Chondrocyte (in vitro differentiated cells): Measurements from ENCODE around the gene MAP4K1. TPM values are rescaled to one million over a fixed set of nuclear protein-coding genes. Genes with fewer than 3 reads are reported as not detected.
"Not testable (repeated sequence)": the region's sequence is repeated elsewhere in the genome, so short reads cannot be mapped to it uniquely, and the experiment has no call there.

ENCODE experiments used
- DNase-seq: peaks from one replicate; pipeline ENCODE4 v3.0.0; 2021; ENCODE audit warnings: mixed read lengths, low spot score
- H3K27ac Mint-ChIP-seq: one replicate; pipeline ENCODE4 v1.8.0; 2021; ENCODE audit warnings: mild to moderate bottlenecking, moderate library complexity, mixed read lengths; ENCODE audit not compliant: unreplicated experiment
- H3K27me3 Mint-ChIP-seq: 2 replicates; pipeline ENCODE4 v1.8.0; 2021; ENCODE audit warnings: low read depth, mixed read lengths
- H3K36me3 Mint-ChIP-seq: 2 replicates; pipeline ENCODE4 v1.8.0; 2021; ENCODE audit warnings: low read depth, mixed read lengths
- H3K4me1 Mint-ChIP-seq: 2 replicates; pipeline ENCODE4 v1.8.0; 2021; ENCODE audit warnings: low read depth, mild to moderate bottlenecking, mixed read lengths
- H3K4me3 Mint-ChIP-seq: one replicate; pipeline ENCODE4 v1.8.0; 2021; ENCODE audit warnings: mild to moderate bottlenecking, moderate library complexity, mixed read lengths; ENCODE audit not compliant: unreplicated experiment
- H3K9me3 Mint-ChIP-seq: 2 replicates; pipeline ENCODE4 v1.8.0; 2021; ENCODE audit warnings: low read depth, mixed read lengths
- total RNA-seq: library from RNA; stranded (reverse); gene quantifications from 3 replicates; pipeline ENCODE4 v1.2.1, GENCODE V29; 2021
- TF ChIP-seq, protein P1 (sequence below): fragments of 200-600 bp; sonication (generic); IDR thresholded peaks from 2 replicates; pipeline ENCODE4 v1.5.0; 2021; ENCODE audit warnings: antibody characterized with exemption, mild to moderate bottlenecking, moderate library complexity

The MAP4K1 gene
- total RNA-seq, 1 donor from 2014 or later, result 1.4 TPM

DNA sequence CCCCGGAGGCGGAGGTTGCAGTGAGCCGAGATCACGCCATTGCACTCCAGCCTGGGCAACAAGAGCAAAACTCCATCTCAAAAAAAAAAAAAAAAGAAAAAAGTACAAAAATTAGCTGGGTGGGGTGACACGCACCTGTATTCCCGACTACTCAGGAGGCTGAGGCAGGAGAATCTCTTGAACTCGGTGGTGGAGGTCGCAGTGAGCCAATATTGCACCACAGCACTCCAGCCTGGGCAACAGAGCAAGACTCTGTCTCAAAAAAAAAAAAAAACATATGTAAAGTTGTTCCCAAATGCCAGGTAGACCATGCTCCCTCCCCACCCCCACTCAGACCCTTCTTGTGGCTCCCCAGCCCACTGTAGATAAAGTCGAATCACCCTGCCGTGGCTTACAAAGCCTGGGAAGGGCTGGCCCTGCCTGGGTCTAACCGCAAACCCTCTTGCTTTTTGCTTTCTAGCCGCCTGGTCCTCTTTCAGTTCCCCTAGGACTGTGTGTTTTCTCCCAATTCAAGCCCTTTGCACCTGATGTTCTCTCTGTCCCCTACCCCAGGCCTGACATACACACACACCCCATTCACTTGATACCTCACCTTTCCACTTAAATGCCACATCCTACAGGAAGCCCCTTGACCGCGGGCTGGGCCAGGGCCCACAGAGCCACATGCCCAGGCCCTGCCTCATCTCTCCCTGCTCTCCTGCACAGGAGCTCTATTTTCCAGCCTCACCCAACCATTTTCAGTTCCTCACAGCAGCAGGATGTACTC, 34.4 kb downstream of the MAP4K1 start:
- TF ChIP-seq, protein P1, sequence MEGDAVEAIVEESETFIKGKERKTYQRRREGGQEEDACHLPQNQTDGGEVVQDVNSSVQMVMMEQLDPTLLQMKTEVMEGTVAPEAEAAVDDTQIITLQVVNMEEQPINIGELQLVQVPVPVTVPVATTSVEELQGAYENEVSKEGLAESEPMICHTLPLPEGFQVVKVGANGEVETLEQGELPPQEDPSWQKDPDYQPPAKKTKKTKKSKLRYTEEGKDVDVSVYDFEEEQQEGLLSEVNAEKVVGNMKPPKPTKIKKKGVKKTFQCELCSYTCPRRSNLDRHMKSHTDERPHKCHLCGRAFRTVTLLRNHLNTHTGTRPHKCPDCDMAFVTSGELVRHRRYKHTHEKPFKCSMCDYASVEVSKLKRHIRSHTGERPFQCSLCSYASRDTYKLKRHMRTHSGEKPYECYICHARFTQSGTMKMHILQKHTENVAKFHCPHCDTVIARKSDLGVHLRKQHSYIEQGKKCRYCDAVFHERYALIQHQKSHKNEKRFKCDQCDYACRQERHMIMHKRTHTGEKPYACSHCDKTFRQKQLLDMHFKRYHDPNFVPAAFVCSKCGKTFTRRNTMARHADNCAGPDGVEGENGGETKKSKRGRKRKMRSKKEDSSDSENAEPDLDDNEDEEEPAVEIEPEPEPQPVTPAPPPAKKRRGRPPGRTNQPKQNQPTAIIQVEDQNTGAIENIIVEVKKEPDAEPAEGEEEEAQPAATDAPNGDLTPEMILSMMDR, result no peak
- peaks cover 3% of the 10 kb centered on the region for H3K27me3 Mint-ChIP-seq
- H3K36me3 Mint-ChIP-seq, result no peaks in the 10 kb centered on the region
- H3K4me3 Mint-ChIP-seq, result no peak overlapping the region
- H3K27ac Mint-ChIP-seq, result peak overlapping the region; percentile 50
- H3K9me3 Mint-ChIP-seq, result no peaks in the 10 kb centered on the region
- no peaks in the 10 kb centered on the region for H3K4me1 Mint-ChIP-seq
- DNase-seq, result no peak

DNA sequence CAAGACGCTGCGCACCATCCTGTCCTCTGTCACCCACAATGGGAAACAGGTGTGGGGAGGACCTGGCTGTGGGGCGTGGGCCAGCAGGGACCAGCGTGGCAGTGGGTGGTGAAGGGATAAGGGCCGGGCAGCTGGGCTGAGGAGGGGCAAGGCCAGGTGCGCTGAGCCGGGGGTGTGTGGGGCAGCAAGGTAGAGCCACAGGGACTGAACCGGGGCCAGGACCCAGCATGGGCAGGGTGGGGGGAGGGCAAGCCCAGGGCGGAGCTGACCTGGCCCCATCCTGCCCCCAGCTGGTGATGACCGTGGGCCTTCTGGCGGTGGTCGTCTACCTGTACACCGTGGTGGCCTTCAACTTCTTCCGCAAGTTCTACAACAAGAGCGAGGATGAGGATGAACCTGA, 37.7 kb downstream of the MAP4K1 start:
- Mint-ChIP-seq H3K27me3 (no peaks in the 10 kb centered on the region), H3K36me3 (no peaks in the 10 kb centered on the region), H3K4me1 (no peaks in the 10 kb centered on the region), H3K9me3 (no peaks in the 10 kb centered on the region), H3K27ac (no peak overlapping the region), H3K4me3 (no peak overlapping the region)
- no peak for DNase-seq
- TF ChIP-seq, protein P1, result no peak

DNA sequence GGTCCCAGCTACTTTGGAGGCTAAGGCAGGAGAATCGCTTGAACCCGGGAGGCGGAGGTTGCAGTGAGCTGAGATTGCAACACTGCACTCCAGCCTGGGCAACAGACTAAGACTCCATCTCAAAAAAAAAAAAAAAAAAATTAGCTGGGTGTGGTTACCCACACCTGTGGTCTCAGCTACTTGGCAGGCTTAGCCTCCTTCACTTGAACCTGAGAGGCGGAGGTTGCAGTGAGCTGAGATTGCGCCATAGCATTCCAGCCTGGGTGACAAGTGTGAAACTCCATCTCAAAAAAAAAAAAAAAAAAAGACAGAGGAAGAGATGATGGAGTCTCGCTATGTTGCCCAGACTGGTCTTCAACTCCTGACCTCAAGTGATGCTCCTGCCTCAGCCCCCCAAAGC, 38.4 kb downstream of the MAP4K1 start:
- H3K27me3 Mint-ChIP-seq, H3K36me3 Mint-ChIP-seq, H3K4me3 Mint-ChIP-seq, H3K27ac Mint-ChIP-seq, H3K9me3 Mint-ChIP-seq, H3K4me1 Mint-ChIP-seq, DNase-seq: not testable (repeated sequence)

DNA sequence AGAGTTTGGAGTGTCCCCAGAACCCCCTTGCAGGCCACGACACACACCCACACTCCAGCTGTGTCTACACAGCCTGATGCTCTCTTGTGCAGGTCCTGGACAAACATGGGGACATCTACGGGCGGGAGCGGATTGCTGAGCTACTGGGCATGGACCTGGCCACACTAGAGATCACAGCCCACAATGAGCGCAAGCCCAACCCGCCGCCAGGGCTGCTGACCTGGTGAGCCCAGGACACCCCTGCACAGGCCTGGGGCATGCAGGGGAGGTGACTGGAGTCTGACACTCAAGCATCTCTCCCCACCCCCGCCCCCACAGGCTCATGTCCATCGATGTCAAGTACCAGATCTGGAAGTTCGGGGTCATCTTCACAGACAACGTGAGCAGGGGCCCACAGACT, 39.9 kb downstream of the MAP4K1 start:
- Mint-ChIP-seq H3K27me3 (no peaks in the 10 kb centered on the region), H3K4me3 (no peak overlapping the region), H3K9me3 (no peaks in the 10 kb centered on the region), H3K4me1 (no peaks in the 10 kb centered on the region), H3K36me3 (no peaks in the 10 kb centered on the region), H3K27ac (no peak overlapping the region)
- no peak for DNase-seq
- TF ChIP-seq, protein P1, result no peak

DNA sequence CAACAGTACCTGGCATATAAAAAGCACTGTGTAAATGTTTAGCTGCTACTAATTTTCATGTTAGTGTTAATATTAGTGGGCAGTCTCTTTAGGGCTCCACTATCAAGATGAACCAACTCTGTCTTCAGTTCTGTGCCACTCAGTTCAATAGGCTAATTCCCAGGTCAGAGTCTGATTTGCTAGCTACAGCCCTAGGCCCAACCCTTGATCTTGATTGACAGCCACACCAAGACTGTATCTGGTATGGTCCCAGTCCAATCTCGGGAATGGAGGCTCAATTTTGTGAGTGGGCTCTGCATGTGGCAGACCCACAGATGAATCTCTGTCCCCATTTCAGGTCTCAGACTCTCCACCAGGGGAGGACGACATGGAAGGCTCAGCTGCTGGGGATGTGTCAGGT, 46.1 kb downstream of the MAP4K1 start:
- H3K36me3 Mint-ChIP-seq, result no peaks in the 10 kb centered on the region
- peaks cover 2% of the 10 kb centered on the region for H3K27me3 Mint-ChIP-seq
- H3K27ac Mint-ChIP-seq, result no peak overlapping the region
- TF ChIP-seq, protein P1, result no peak
- no peak for DNase-seq
- H3K9me3 Mint-ChIP-seq, result no peaks in the 10 kb centered on the region
- no peak overlapping the region for H3K4me3 Mint-ChIP-seq
- no peaks in the 10 kb centered on the region for H3K4me1 Mint-ChIP-seq
